ENCODE results near the gene LYSMD1.

The LYSMD1 gene

DNA sequence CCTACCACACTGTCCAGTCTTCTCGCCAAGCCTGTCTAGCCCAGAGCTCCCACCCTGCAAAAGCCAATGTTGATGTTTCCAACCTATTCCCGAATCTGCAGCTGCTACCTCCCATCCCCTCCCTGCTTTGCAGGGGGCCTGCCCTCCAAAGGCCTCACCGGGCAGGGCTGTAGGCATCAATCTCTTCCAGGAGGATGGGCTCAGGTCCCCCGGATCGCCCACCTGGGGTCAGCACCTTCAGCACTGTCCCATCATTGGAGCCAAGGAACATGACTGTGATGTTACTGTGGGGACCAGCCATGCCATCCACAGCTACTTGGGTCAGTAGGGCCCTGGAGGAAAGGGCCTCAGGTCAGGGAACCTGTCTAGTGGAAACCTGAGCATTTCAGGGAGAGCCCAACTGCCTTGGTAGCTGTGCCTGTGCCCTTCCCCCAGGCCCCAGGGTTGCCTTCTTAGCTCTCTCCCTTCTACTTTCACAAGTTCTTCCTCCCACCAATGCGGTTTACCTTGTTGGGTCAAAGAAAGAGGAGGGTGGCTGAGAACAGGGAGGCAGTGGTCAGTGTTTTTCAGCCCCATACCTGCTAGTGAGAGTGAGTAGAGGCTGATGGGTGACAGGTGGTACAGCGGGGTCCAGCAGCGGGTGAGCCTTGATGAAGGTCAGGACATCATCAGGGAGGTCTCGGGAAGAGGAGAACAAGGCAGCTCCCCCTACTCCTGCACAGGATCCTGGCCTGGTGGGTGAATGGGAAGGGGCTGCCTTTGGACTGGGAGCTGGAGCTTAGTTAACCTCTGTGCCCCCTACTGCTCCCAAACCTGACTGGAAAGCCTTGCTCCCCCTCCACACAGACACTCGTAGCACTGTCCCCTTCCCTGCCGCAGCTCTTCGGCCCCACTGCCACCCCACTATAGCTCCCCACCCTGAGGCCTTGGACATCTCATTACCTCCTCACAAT is 30.0 kb downstream of the LYSMD1 start:
- TF ChIP-seq EZH2 (optimal IDR thresholded peaks at IDR 0.05; ENCODE audit: low read depth, low read length) (no peak), EZH2phosphoT487 (IDR thresholded peaks at IDR 0.05; ENCODE audit: low read length) (no peak)
- TF ChIP-seq, protein P1, sequence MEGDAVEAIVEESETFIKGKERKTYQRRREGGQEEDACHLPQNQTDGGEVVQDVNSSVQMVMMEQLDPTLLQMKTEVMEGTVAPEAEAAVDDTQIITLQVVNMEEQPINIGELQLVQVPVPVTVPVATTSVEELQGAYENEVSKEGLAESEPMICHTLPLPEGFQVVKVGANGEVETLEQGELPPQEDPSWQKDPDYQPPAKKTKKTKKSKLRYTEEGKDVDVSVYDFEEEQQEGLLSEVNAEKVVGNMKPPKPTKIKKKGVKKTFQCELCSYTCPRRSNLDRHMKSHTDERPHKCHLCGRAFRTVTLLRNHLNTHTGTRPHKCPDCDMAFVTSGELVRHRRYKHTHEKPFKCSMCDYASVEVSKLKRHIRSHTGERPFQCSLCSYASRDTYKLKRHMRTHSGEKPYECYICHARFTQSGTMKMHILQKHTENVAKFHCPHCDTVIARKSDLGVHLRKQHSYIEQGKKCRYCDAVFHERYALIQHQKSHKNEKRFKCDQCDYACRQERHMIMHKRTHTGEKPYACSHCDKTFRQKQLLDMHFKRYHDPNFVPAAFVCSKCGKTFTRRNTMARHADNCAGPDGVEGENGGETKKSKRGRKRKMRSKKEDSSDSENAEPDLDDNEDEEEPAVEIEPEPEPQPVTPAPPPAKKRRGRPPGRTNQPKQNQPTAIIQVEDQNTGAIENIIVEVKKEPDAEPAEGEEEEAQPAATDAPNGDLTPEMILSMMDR (IDR thresholded peaks at IDR 0.05; ENCODE audit: low read length): peak; percentile 41
- DNase-seq: peak; percentile 66
- H3F3A ChIP-seq (ENCODE audit: insufficient read depth, low read length): no peaks in the 10 kb centered on the region

GRCh38 chr1:151134991-151135390 is 30.7 kb downstream of the LYSMD1 start:
- DNase-seq: no peak
- Histone ChIP-seq H3K27me3 (replicated peaks; ENCODE audit: insufficient read depth, low read length) (peaks cover 48% of the 10 kb centered on the region), H3K36me3 (replicated peaks; ENCODE audit: insufficient read depth, low read length) (no peaks in the 10 kb centered on the region), H2AFZ (ENCODE audit: low read length) (no peak overlapping the region), H3K9me2 (replicated peaks; ENCODE audit: insufficient read depth, low read length) (no peaks in the 10 kb centered on the region), H3K9ac (ENCODE audit: low read length) (no peak overlapping the region), H3F3A (ENCODE audit: insufficient read depth, low read length) (no peaks in the 10 kb centered on the region), H3K79me2 (ENCODE audit: low read length) (no peaks in the 10 kb centered on the region), H3K9me3 (replicated peaks; ENCODE audit: insufficient read depth, low read length) (no peaks in the 10 kb centered on the region), H4K20me1 (ENCODE audit: insufficient read depth, low read length) (no peaks in the 10 kb centered on the region), H3K4me2 (ENCODE audit: low read depth, low read length) (no peak overlapping the region), H3K4me3 (ENCODE audit: low read length) (no peak overlapping the region), H3K4me1 (ENCODE audit: low read length) (peaks cover 9% of the 10 kb centered on the region), H3K27ac (ENCODE audit: low read length) (no peak overlapping the region)
- TF ChIP-seq EZH2 (optimal IDR thresholded peaks at IDR 0.05; ENCODE audit: low read depth, low read length) (no peak), EZH2phosphoT487 (IDR thresholded peaks at IDR 0.05; ENCODE audit: low read length) (no peak)
- TF ChIP-seq, protein P1 (IDR thresholded peaks at IDR 0.05; ENCODE audit: low read length): no peak

More for the DNA sequence above, 30.0 kb downstream of the LYSMD1 start:
- no peaks in the 10 kb centered on the region for H4K20me1 ChIP-seq (ENCODE audit: insufficient read depth, low read length)
- no peak overlapping the region for H3K9ac ChIP-seq (ENCODE audit: low read length)
- H3K9me2 ChIP-seq (replicated peaks; ENCODE audit: insufficient read depth, low read length): no peaks in the 10 kb centered on the region
- H3K27ac ChIP-seq (ENCODE audit: low read length): no peak overlapping the region
- H3K36me3 ChIP-seq (replicated peaks; ENCODE audit: insufficient read depth, low read length): no peaks in the 10 kb centered on the region
- H3K9me3 ChIP-seq (replicated peaks; ENCODE audit: insufficient read depth, low read length): no peaks in the 10 kb centered on the region
- peaks cover 43% of the 10 kb centered on the region for H3K27me3 ChIP-seq (replicated peaks; ENCODE audit: insufficient read depth, low read length)
- no peaks in the 10 kb centered on the region for H3K79me2 ChIP-seq (ENCODE audit: low read length)
- H3K4me3 ChIP-seq (ENCODE audit: low read length): no peak overlapping the region
- H3K4me2 ChIP-seq (ENCODE audit: low read depth, low read length): no peak overlapping the region
- no peak overlapping the region for H2AFZ ChIP-seq (ENCODE audit: low read length)
- H3K4me1 ChIP-seq (ENCODE audit: low read length): peaks cover 9% of the 10 kb centered on the region

DNA sequence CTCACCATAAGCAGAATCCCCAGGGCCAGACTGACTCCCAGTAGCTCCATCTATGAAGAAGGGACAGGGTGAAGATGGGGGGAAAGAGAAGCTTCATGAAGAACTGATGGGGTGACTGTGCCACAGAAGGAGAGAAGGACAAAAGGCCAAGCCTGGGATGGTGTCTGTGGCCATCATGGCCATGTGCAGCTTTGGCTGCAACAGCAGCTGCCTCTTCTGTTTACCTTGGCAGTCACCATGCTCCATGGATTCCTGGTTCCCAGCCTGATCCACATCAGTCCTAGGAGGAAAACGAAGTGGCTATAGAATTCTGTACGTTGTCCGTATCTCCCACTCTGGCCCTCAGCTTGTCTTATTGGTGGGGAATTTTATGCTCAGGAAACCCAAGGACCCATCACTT is 31.3 kb downstream of the LYSMD1 start:
- peaks cover 9% of the 10 kb centered on the region for H3K4me1 ChIP-seq (ENCODE audit: low read length)
- H3K9ac ChIP-seq (ENCODE audit: low read length): no peak overlapping the region
- H3F3A ChIP-seq (ENCODE audit: insufficient read depth, low read length): no peaks in the 10 kb centered on the region
- no peak overlapping the region for H2AFZ ChIP-seq (ENCODE audit: low read length)
- no peaks in the 10 kb centered on the region for H3K9me2 ChIP-seq (replicated peaks; ENCODE audit: insufficient read depth, low read length)
- H3K79me2 ChIP-seq (ENCODE audit: low read length): no peaks in the 10 kb centered on the region
- DNase-seq: no peak
- H3K4me2 ChIP-seq (ENCODE audit: low read depth, low read length): no peak overlapping the region
- H3K27me3 ChIP-seq (replicated peaks; ENCODE audit: insufficient read depth, low read length): peaks cover 43% of the 10 kb centered on the region
- H4K20me1 ChIP-seq (ENCODE audit: insufficient read depth, low read length): no peaks in the 10 kb centered on the region
- H3K9me3 ChIP-seq (replicated peaks; ENCODE audit: insufficient read depth, low read length): no peaks in the 10 kb centered on the region
- H3K27ac ChIP-seq (ENCODE audit: low read length): no peak overlapping the region
- TF ChIP-seq, protein P1 (IDR thresholded peaks at IDR 0.05; ENCODE audit: low read length): no peak
- no peak for TF ChIP-seq EZH2 (optimal IDR thresholded peaks at IDR 0.05; ENCODE audit: low read depth, low read length)
- TF ChIP-seq EZH2phosphoT487 (IDR thresholded peaks at IDR 0.05; ENCODE audit: low read length): no peak
- no peaks in the 10 kb centered on the region for H3K36me3 ChIP-seq (replicated peaks; ENCODE audit: insufficient read depth, low read length)
- no peak overlapping the region for H3K4me3 ChIP-seq (ENCODE audit: low read length)
